IMR-90 (cell line): ENCODE measurements around the gene TMED6.

Source experiments
- POLR2A ChIP-seq: IDR thresholded peaks from 2 replicates; pipeline ENCODE4 v1.6.1; 2012; ENCODE audit warnings: mild to moderate bottlenecking, low read depth, low read length
- RAD21 ChIP-seq: IDR thresholded peaks from 2 replicates; pipeline ENCODE4 v1.6.1; 2012; ENCODE audit warnings: low read length, improper control_type of control experiment
- RFX5 ChIP-seq: IDR thresholded peaks from 2 replicates; pipeline ENCODE4 v1.8.0; 2012; ENCODE audit warnings: low read depth, mild to moderate bottlenecking, low read length, moderate library complexity
- USF2 ChIP-seq: fragments of 150-350 bp; IDR thresholded peaks from 2 replicates; pipeline ENCODE4 v1.6.1; 2017; ENCODE audit warnings: mild to moderate bottlenecking, antibody characterized with exemption, low read length, low read depth
- TF ChIP-seq, protein P1 (sequence below): conservative IDR thresholded peaks from 2 replicates; pipeline ENCODE4 v1.5.1; 2012; ENCODE audit warnings: mild to moderate bottlenecking, low read depth, low read length, improper control_type of control experiment

DNA sequence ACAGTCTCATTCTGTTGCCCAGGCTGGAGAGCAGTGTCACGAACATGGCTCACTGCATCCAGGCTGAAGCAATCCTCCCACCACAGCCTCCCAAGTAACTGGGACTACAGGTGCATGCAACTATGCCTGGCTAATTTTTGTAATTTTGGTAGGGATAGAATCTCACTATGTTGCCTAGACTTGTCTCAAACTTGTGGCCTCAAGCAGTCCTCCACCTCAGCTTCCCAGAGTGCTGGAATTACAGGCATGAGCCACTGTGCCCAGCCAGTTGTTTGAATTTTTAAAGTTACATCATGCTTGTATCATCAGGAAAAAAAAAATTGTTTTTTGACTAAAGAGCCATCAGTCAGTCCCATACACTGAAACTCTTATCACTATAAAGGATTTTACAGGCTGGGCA, 57.5 kb downstream of the TMED6 start:
- no peak for TF ChIP-seq POLR2A
- TF ChIP-seq, protein P1, sequence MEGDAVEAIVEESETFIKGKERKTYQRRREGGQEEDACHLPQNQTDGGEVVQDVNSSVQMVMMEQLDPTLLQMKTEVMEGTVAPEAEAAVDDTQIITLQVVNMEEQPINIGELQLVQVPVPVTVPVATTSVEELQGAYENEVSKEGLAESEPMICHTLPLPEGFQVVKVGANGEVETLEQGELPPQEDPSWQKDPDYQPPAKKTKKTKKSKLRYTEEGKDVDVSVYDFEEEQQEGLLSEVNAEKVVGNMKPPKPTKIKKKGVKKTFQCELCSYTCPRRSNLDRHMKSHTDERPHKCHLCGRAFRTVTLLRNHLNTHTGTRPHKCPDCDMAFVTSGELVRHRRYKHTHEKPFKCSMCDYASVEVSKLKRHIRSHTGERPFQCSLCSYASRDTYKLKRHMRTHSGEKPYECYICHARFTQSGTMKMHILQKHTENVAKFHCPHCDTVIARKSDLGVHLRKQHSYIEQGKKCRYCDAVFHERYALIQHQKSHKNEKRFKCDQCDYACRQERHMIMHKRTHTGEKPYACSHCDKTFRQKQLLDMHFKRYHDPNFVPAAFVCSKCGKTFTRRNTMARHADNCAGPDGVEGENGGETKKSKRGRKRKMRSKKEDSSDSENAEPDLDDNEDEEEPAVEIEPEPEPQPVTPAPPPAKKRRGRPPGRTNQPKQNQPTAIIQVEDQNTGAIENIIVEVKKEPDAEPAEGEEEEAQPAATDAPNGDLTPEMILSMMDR, result no peak
- TF ChIP-seq RFX5, result no peak
- TF ChIP-seq RAD21, result no peak
- no peak for TF ChIP-seq USF2
